OCI-LY1 (cell line): ENCODE data around the gene USP24.

Source experiments
- EZH2 ChIP-seq: fragments of 200-600 bp; sonication (generic), shearing (Covaris generic); IDR thresholded peaks from 2 replicates; pipeline ENCODE4 v1.8.0; 2017; ENCODE audit warnings: borderline replicate concordance, mixed run types, mild to moderate bottlenecking, antibody characterized with exemption, low read length, moderate library complexity, mixed read lengths
- TF ChIP-seq, protein P1 (sequence below): fragments of 200-600 bp; sonication (generic), shearing (Covaris generic); IDR thresholded peaks from 2 replicates; pipeline ENCODE4 v1.5.1; 2017; ENCODE audit warnings: mild to moderate bottlenecking, antibody characterized with exemption, low read length, moderate library complexity, mixed read lengths

DNA sequence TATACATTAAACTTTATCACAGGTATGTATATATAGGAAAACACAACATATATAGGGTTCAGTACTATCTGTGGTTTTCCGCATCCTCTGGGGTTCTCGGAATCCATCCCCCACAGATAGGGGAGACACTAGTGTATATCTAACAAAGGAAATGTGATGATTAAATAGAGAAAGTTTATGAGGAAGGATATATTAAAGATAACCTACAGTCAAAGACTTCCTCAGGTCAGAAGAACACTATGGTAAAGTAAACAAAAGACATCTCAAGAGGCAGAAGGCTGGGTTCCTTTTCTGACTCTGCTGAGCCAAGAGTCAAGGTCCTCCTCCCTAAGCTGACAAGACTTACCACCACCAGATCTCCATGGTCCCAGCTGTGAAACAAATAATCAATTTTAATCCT is 12.1 kb downstream of the USP24 start:
- TF ChIP-seq, protein P1, sequence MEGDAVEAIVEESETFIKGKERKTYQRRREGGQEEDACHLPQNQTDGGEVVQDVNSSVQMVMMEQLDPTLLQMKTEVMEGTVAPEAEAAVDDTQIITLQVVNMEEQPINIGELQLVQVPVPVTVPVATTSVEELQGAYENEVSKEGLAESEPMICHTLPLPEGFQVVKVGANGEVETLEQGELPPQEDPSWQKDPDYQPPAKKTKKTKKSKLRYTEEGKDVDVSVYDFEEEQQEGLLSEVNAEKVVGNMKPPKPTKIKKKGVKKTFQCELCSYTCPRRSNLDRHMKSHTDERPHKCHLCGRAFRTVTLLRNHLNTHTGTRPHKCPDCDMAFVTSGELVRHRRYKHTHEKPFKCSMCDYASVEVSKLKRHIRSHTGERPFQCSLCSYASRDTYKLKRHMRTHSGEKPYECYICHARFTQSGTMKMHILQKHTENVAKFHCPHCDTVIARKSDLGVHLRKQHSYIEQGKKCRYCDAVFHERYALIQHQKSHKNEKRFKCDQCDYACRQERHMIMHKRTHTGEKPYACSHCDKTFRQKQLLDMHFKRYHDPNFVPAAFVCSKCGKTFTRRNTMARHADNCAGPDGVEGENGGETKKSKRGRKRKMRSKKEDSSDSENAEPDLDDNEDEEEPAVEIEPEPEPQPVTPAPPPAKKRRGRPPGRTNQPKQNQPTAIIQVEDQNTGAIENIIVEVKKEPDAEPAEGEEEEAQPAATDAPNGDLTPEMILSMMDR, result no peak
- no peak for TF ChIP-seq EZH2
